Spleen (tissue), 7 donors: Measurements from ENCODE around the gene PATL1.

Experiments used
- POLR2AphosphoS5 ChIP-seq, 3 donors: sonication (generic); formaldehyde crosslinking; IDR thresholded peaks; one replicate each; pipeline ENCODE4 v1.5.1; 2017; ENCODE audit warnings: antibody characterized with exemption in 3 of 3
- TF ChIP-seq, protein P1 (sequence below), 11 experiments: fragments of 200-600 bp in 7 of 11; fragments of 450-650 bp in 4 of 11; sonication (generic) in 4 of 11; IDR thresholded peaks in 8 of 11; conservative IDR thresholded peaks in 3 of 11; 1 replicate in 7 of 11; 2 replicates in 4 of 11; pipeline versions ENCODE4 v1.4.0 to v1.8.0; 2016 to 2021; ENCODE audit warnings: antibody characterized with exemption in 11 of 11, inconsistent platforms in 4 of 11, mild to moderate bottlenecking in 1 of 11
- donor health status: DM: no; HTN: no; CAD: no; lungs with moderate emphysema.
- donor health status: DM: no; HTN: no; CAD: no.
- donor health status: DM: no; HTN: no; CAD: no.

DNA sequence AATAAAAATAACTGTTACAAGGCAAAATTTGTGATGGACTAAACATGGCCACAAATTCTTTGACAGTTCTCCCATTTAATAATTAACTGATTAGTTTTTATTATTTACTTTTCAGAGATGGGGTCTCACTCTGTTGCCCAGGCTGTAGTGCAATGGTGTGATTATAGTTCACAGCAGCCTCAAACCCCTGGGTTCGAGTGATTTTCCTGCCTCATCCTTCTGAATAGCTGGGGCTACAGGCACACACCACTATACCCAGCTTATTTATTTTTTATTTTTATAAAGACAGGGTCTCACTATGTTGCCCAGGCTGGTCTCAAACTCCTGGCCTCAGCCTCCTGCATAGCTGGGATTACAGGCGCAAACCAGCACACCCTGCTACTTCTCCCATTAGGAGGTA lies 4.5 kb upstream of the PATL1 start:
- TF ChIP-seq, protein P1, sequence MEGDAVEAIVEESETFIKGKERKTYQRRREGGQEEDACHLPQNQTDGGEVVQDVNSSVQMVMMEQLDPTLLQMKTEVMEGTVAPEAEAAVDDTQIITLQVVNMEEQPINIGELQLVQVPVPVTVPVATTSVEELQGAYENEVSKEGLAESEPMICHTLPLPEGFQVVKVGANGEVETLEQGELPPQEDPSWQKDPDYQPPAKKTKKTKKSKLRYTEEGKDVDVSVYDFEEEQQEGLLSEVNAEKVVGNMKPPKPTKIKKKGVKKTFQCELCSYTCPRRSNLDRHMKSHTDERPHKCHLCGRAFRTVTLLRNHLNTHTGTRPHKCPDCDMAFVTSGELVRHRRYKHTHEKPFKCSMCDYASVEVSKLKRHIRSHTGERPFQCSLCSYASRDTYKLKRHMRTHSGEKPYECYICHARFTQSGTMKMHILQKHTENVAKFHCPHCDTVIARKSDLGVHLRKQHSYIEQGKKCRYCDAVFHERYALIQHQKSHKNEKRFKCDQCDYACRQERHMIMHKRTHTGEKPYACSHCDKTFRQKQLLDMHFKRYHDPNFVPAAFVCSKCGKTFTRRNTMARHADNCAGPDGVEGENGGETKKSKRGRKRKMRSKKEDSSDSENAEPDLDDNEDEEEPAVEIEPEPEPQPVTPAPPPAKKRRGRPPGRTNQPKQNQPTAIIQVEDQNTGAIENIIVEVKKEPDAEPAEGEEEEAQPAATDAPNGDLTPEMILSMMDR (IDR thresholded peaks at IDR 0.05 in 8 of 11, conservative IDR thresholded peaks at IDR 0.05 in 3 of 11) = no peak
- TF ChIP-seq POLR2AphosphoS5 (IDR thresholded peaks at IDR 0.05) = no peak
